ENCODE data around the gene ATG2B. TPM values are rescaled to one million over a fixed set of nuclear protein-coding genes. Genes with fewer than 3 reads are reported as not detected.
"Not testable (repeated sequence)": the region's sequence is repeated elsewhere in the genome, so short reads cannot be mapped to it uniquely, and the experiment has no call there.

ATG2B gene
- total and polyA plus RNA-seq, 2 donors (not counting 3 experiments of a cell fraction or from before 2014, with no cell fraction given): 5.9 to 17.8 TPM

GRCh38 chr14:96245710-96246538 lies 117.2 kb downstream of the ATG2B start:
- TF ChIP-seq FOS (IDR thresholded peaks at IDR 0.05; ENCODE audit: borderline replicate concordance, insufficient read depth, low read length) (no peak), GATA2 (IDR thresholded peaks at IDR 0.05; ENCODE audit: insufficient read depth, insufficient read length, low read depth, low read length) (no peak), POLR2A (IDR thresholded peaks at IDR 0.05; ENCODE audit: low read depth, low read length) (no peak), MAX (IDR thresholded peaks at IDR 0.05; ENCODE audit: insufficient read depth, insufficient read length) (no peak), EZH2 (IDR thresholded peaks at IDR 0.05; ENCODE audit: borderline replicate concordance, low read depth, low read length, severe bottlenecking) (no peak), MYC (IDR thresholded peaks at IDR 0.05; ENCODE audit: low read depth, low read length) (no peak), POLR2AphosphoS5 (IDR thresholded peaks at IDR 0.05; ENCODE audit: insufficient read depth, low read depth, low read length) (no peak), JUN (IDR thresholded peaks at IDR 0.05; ENCODE audit: borderline replicate concordance, insufficient read depth, insufficient read length, low read depth) (no peak), CTCF (IDR thresholded peaks at IDR 0.05; ENCODE audit: extremely low read depth in 1 of 2, insufficient read depth in 1 of 2, low read depth in 1 of 2, low read length in 2 of 2) (no peak)
- FAIRE-seq: no peak
- CTCF ChIA-PET: no interaction called here
- no TSS peak for BruUV-seq (replicated peaks)
- Histone ChIP-seq H3K79me2 (ENCODE audit: control insufficient read depth, insufficient read depth, low read length) (no peaks in the 10 kb centered on the region), H4K20me1 (replicated peaks; ENCODE audit: control insufficient read depth, extremely low read depth, insufficient read depth, low read length) (no peaks in the 10 kb centered on the region), H3K9ac (replicated peaks; ENCODE audit: extremely low read depth, insufficient read depth, low read length) (no peak overlapping the region), H3K4me3 (replicated peaks in 1 of 3; ENCODE audit: insufficient read depth in 1 of 3, low read depth in 1 of 3, low read length in 3 of 3) (no peak overlapping the region), H2AFZ (ENCODE audit: low read depth, low read length) (no peak overlapping the region), H3K27ac (ENCODE audit: insufficient read depth, low read depth, low read length) (no peak overlapping the region), H3K9me1 (replicated peaks; ENCODE audit: control insufficient read depth, extremely low read depth, insufficient read depth, low read length) (no peaks in the 10 kb centered on the region), H3K9me3 (replicated peaks; ENCODE audit: control insufficient read depth, insufficient read depth, low read length) (no peaks in the 10 kb centered on the region), H3K27me3 (ENCODE audit: control insufficient read depth in 2 of 2, insufficient read depth in 2 of 2, low read length in 2 of 2) (no peaks in the 10 kb centered on the region), H3K4me1 (ENCODE audit: control insufficient read depth, extremely low read depth, insufficient read depth, low read length) (no peaks in the 10 kb centered on the region), H3K36me3 (ENCODE audit: control insufficient read depth in 2 of 2, extremely low read depth in 1 of 2, insufficient read depth in 2 of 2, low read length in 2 of 2) (no peaks in the 10 kb centered on the region), H3K4me2 (ENCODE audit: insufficient read depth, low read length) (no peak overlapping the region)
- intact Hi-C loops (cut with micrococcal nuclease) (no loop called here), dilution Hi-C loops (cut with MboI; ENCODE audit: extremely low pct_ligation_motif_present, low sequenced_read_pairs) (no loop called here)
- POLR2A ChIA-PET: no interaction called here
- no peak for DNase-seq (ENCODE audit: low read depth, low spot score)

GRCh38 chr14:96245074-96245473 lies 118.1 kb downstream of the ATG2B start:
- H3K4me2 ChIP-seq (ENCODE audit: insufficient read depth, low read length); intact Hi-C loops (cut with micrococcal nuclease); H4K20me1 ChIP-seq (replicated peaks; ENCODE audit: control insufficient read depth, extremely low read depth, insufficient read depth, low read length); CTCF ChIA-PET; H3K36me3 ChIP-seq (ENCODE audit: control insufficient read depth in 2 of 2, extremely low read depth in 1 of 2, insufficient read depth in 2 of 2, low read length in 2 of 2); DNase-seq (ENCODE audit: low read depth, low spot score); H3K9me1 ChIP-seq (replicated peaks; ENCODE audit: control insufficient read depth, extremely low read depth, insufficient read depth, low read length); BruUV-seq (replicated peaks); H3K4me1 ChIP-seq (ENCODE audit: control insufficient read depth, extremely low read depth, insufficient read depth, low read length); dilution Hi-C loops (cut with MboI; ENCODE audit: extremely low pct_ligation_motif_present, low sequenced_read_pairs); H3K27me3 ChIP-seq (ENCODE audit: control insufficient read depth in 2 of 2, insufficient read depth in 2 of 2, low read length in 2 of 2); H3K9ac ChIP-seq (replicated peaks; ENCODE audit: extremely low read depth, insufficient read depth, low read length); H3K79me2 ChIP-seq (ENCODE audit: control insufficient read depth, insufficient read depth, low read length); H3K9me3 ChIP-seq (replicated peaks; ENCODE audit: control insufficient read depth, insufficient read depth, low read length); H3K4me3 ChIP-seq (replicated peaks in 1 of 3; ENCODE audit: insufficient read depth in 1 of 3, low read depth in 1 of 3, low read length in 3 of 3); POLR2A ChIA-PET; H3K27ac ChIP-seq (ENCODE audit: insufficient read depth, low read depth, low read length); FAIRE-seq; H2AFZ ChIP-seq (ENCODE audit: low read depth, low read length): not testable (repeated sequence)

All from endothelial cell of umbilical vein (primary cell).